Right atrium auricular region (tissue), 2 donors: ENCODE measurements around the gene PFKL. TPM values are rescaled to one million over a fixed set of nuclear protein-coding genes. Genes with fewer than 3 reads are reported as not detected.

Source experiments
- DNase-seq: peaks from one replicate; pipeline ENCODE4 v3.0.0-alpha.2; 2019; ENCODE audit warnings: low spot score
- H3K27ac ChIP-seq, 2 donors: fragments of 200-600 bp; sonication (generic); 1 replicate in 1 of 2; 2 replicates in 1 of 2; pipeline ENCODE4 v1.5.1; 2016 to 2019
- H3K27me3 ChIP-seq, 2 donors: fragments of 200-600 bp; sonication (generic); one replicate each; pipeline versions ENCODE4 v1.5.1 to v1.6.0; 2017 to 2019
- H3K36me3 ChIP-seq: fragments of 200-600 bp; sonication (generic); one replicate; pipeline ENCODE4 v1.5.1; 2016
- H3K4me1 ChIP-seq, 2 donors: fragments of 200-600 bp; sonication (generic); one replicate each; pipeline versions ENCODE4 v1.5.1 to v1.6.0; 2017 to 2019
- H3K4me3 ChIP-seq, 2 donors: fragments of 200-600 bp; sonication (generic); 1 replicate in 1 of 2; 2 replicates in 1 of 2; pipeline ENCODE4 v1.5.1; 2017 to 2019; ENCODE audit warnings: mild to moderate bottlenecking in 1 of 2, moderate library complexity in 1 of 2
- H3K9me3 ChIP-seq, 2 donors: fragments of 200-600 bp; sonication (generic); one replicate each; pipeline ENCODE4 v1.5.1; 2019
- total RNA-seq, 2 donors: library from RNA; depleted of rRNA; stranded (reverse); fragments of >200 nt; gene quantifications; one replicate each; pipeline ENCODE4 v1.1.0, GENCODE V29; 2016
- TF ChIP-seq, protein P1 (sequence below), 2 donors: fragments of 200-600 bp; sonication (generic); IDR thresholded peaks; one replicate each; pipeline ENCODE4 v1.5.1; 2019; ENCODE audit warnings: antibody characterized with exemption in 2 of 2

PFKL gene
- total RNA-seq, 2 donors from 2014 or later: 28.0 to 45.7 TPM

DNA sequence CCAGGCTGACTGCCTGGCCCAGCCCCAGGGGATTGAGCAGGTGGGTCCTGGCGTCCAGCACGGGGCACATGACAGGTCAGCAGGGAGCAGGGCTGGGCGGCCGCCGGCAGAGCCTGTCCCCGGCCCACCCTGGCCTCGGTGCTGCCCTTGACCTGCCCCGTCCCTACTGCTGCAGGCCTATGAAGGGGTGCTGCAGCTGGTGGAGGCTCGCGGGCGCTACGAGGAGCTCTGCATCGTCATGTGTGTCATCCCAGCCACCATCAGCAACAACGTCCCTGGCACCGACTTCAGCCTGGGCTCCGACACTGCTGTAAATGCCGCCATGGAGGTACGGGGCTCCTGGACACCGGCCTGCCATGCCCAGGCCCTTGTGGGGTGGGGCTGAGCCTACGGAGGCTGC lies 23.7 kb downstream of the PFKL start:
- no peaks in the 10 kb centered on the region for H3K9me3 ChIP-seq
- no peak overlapping the region for H3K27ac ChIP-seq
- H3K36me3 ChIP-seq: peaks cover 57% of the 10 kb centered on the region
- H3K4me1 ChIP-seq: no peaks in the 10 kb centered on the region
- H3K27me3 ChIP-seq: no peaks in the 10 kb centered on the region
- DNase-seq: no peak
- TF ChIP-seq, protein P1, sequence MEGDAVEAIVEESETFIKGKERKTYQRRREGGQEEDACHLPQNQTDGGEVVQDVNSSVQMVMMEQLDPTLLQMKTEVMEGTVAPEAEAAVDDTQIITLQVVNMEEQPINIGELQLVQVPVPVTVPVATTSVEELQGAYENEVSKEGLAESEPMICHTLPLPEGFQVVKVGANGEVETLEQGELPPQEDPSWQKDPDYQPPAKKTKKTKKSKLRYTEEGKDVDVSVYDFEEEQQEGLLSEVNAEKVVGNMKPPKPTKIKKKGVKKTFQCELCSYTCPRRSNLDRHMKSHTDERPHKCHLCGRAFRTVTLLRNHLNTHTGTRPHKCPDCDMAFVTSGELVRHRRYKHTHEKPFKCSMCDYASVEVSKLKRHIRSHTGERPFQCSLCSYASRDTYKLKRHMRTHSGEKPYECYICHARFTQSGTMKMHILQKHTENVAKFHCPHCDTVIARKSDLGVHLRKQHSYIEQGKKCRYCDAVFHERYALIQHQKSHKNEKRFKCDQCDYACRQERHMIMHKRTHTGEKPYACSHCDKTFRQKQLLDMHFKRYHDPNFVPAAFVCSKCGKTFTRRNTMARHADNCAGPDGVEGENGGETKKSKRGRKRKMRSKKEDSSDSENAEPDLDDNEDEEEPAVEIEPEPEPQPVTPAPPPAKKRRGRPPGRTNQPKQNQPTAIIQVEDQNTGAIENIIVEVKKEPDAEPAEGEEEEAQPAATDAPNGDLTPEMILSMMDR (IDR thresholded peaks at IDR 0.05): no peak
- no peak overlapping the region for H3K4me3 ChIP-seq

DNA sequence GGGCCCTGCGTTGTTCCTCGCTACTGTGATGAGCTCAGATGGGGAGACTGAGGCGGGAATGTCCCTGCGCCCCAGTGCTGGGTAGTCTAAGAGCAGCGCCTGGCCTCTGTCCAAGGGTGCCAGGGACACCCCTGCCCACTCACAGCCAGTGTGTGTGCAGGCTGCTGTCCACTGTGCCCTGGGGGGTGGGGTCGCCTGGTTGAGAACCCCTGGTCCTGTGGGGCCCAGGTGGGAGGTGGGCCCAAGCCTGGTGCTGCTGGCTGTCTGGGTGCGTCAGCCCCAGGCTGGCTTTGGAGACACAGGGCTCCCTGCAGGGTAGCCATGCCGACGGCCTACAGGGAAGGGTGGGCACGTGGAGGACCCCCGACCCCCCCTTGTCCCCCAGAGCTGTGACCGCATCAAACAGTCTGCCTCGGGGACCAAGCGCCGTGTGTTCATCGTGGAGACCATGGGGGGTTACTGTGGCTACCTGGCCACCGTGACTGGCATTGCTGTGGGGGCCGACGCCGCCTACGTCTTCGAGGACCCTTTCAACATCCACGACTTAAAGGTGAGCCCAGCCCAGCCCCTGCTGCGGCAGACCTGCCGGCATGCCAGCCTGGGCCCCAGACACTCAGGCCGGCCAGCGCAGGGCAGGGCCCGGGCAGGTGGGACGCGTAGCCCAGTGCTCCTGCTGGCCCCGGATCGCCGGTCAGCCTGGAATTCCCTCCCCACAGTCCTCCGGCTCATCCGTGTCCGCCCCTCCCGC lies 24.4 kb downstream of the PFKL start:
- peaks cover 53% of the 10 kb centered on the region for H3K36me3 ChIP-seq
- no peak for DNase-seq
- TF ChIP-seq, protein P1 (IDR thresholded peaks at IDR 0.05): no peak
- H3K27me3 ChIP-seq: no peaks in the 10 kb centered on the region
- H3K9me3 ChIP-seq: no peaks in the 10 kb centered on the region
- H3K27ac ChIP-seq: no peak overlapping the region
- no peak overlapping the region for H3K4me3 ChIP-seq
- H3K4me1 ChIP-seq: no peaks in the 10 kb centered on the region

DNA sequence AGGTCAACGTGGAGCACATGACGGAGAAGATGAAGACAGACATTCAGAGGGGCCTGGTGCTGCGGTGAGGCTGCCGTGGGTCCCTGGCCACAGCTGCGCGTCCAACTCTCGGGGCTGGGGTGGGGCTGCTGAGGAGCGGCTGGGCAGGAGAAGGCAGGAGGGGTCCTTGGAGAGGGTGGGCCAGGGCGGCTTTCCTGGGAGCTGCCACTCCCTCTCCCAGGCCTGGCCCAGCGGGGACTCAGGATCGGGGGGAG lies 24.9 kb downstream of the PFKL start:
- Histone ChIP-seq H3K4me3 (no peak overlapping the region), H3K36me3 (peaks cover 50% of the 10 kb centered on the region), H3K27ac (no peak overlapping the region), H3K4me1 (no peaks in the 10 kb centered on the region), H3K9me3 (no peaks in the 10 kb centered on the region), H3K27me3 (no peaks in the 10 kb centered on the region)
- no peak for DNase-seq
- TF ChIP-seq, protein P1 (IDR thresholded peaks at IDR 0.05): no peak

DNA sequence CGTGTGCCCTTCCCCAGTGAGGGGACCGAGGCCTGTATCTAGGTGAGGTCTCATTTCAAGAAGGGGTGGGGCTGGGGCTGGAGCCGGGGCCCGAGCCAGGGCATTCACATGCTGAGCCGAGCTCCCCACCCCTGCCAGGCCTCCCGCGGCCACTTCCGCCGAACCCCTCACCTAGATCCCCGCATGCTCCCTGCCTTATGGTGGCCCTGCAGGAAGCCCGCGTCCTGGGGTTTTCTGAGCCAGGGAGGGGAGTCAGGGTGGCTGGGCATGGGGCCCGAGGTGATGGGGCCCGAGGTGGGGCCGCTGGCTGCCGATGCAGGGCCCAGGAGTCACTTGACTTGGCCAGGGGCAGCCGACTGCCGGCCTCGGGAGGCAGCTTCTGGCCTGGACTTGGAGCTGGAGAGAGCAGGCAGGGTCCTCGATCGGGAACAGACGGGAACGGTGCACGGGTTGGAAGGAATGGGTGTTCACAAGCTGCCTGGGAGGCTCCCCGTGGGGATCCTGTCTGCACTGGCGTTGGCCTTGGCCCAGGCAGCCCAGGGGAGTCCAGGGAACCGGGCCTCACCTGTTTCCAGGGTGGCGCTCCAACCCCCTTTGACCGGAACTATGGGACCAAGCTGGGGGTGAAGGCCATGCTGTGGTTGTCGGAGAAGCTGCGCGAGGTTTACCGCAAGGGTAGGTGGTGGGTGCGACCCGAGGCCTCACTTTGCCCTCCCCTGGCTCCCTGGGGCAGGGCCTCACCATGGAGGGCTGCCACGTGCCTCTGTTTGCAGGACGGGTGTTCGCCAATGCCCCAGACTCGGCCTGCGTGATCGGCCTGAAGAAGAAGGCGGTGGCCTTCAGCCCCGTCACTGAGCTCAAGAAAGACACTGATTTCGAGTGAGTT lies 25.8 kb downstream of the PFKL start:
- Histone ChIP-seq H3K9me3 (no peaks in the 10 kb centered on the region), H3K4me3 (no peak overlapping the region), H3K36me3 (peaks cover 43% of the 10 kb centered on the region), H3K4me1 (no peaks in the 10 kb centered on the region), H3K27me3 (no peaks in the 10 kb centered on the region), H3K27ac (no peak overlapping the region)
- DNase-seq: no peak
- TF ChIP-seq, protein P1 (IDR thresholded peaks at IDR 0.05): no peak

DNA sequence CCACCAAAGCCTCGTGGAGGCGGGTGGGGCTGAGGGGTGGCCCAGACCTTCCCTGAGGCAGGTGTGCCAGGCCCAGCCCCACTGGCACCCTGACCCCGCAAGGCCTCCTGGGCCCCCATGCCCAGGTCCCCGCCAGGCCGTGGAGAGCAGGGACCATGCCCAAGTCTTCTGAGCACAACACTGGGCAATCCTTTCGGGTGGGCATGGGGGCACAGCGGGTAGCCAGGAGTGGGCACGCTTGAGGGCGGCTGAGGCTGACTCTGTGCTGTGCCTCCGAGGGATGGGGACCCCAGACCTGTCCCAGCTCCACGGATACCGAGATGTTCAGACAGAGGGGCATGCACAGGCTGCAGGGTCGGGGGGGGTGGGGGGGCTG lies 26.4 kb downstream of the PFKL start:
- H3K36me3 ChIP-seq: peaks cover 43% of the 10 kb centered on the region
- TF ChIP-seq, protein P1 (IDR thresholded peaks at IDR 0.05): no peak
- no peak for DNase-seq

More for the DNA sequence above, 26.4 kb downstream of the PFKL start:
- no peaks in the 10 kb centered on the region for H3K27me3 ChIP-seq
- no peaks in the 10 kb centered on the region for H3K4me1 ChIP-seq
- no peak overlapping the region for H3K4me3 ChIP-seq
- no peak overlapping the region for H3K27ac ChIP-seq
- no peaks in the 10 kb centered on the region for H3K9me3 ChIP-seq
